ENCODE measurements around the gene LMTK3. TPM values are rescaled to one million over a fixed set of nuclear protein-coding genes. Genes with fewer than 3 reads are reported as not detected.
A peak's percentile ranks its signal among the peaks of the same experiment; 100 is the strongest.

LMTK3 gene
- total and polyA plus RNA-seq, 2 of the 13 experiments (the other 11 are each of a cell fraction or from before 2014, with no cell fraction given): 0.18 to 0.29 TPM

DNA sequence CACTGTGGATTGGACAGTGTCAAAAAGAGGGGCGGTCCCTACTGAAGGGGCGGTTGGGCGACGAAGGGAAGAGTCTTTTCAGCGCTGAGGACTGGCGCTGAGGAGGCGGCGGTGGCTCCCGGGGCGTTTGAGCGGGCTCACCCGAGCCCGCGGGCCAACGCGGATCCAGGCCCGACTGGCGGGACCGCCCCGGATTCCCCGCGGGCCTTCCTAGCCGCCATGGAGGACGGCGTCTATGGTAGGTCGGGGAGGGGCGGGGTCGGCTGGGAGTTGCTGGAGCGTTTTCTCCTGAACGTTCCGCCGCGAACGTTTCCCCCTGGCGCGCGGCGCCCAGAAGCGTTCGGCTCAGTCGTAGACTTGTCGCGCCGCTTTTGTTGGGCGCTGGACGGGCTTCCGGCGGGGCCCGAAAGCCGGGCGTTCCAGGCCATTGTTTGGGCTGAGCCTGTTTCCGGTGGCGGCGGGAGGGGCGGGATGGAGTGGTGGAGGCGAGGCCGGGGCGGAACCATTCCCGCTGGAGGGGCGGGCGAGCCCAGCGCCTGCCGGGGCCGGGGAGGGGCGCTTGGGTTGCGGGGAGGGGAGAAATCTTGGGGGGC, 42.2 kb downstream of the LMTK3 start, which contains the start of gene CYTH2 (continued):
- TF ChIP-seq, protein P1, sequence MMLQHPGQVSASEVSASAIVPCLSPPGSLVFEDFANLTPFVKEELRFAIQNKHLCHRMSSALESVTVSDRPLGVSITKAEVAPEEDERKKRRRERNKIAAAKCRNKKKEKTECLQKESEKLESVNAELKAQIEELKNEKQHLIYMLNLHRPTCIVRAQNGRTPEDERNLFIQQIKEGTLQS (CRISPR knock-in tag; IDR thresholded peaks at IDR 0.05): no peak
- TF ChIP-seq, protein P2, sequence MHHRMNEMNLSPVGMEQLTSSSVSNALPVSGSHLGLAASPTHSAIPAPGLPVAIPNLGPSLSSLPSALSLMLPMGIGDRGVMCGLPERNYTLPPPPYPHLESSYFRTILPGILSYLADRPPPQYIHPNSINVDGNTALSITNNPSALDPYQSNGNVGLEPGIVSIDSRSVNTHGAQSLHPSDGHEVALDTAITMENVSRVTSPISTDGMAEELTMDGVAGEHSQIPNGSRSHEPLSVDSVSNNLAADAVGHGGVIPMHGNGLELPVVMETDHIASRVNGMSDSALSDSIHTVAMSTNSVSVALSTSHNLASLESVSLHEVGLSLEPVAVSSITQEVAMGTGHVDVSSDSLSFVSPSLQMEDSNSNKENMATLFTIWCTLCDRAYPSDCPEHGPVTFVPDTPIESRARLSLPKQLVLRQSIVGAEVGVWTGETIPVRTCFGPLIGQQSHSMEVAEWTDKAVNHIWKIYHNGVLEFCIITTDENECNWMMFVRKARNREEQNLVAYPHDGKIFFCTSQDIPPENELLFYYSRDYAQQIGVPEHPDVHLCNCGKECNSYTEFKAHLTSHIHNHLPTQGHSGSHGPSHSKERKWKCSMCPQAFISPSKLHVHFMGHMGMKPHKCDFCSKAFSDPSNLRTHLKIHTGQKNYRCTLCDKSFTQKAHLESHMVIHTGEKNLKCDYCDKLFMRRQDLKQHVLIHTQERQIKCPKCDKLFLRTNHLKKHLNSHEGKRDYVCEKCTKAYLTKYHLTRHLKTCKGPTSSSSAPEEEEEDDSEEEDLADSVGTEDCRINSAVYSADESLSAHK (CRISPR knock-in tag; IDR thresholded peaks at IDR 0.05; ENCODE audit: borderline replicate concordance): no peak
- TF ChIP-seq EHMT2 (IDR thresholded peaks at IDR 0.05; ENCODE audit: borderline replicate concordance, low read depth, low read length) (no peak), ZFX (CRISPR knock-in tag; IDR thresholded peaks at IDR 0.05; ENCODE audit: low read depth) (peak; percentile 74), ZNF816 (CRISPR knock-in tag; IDR thresholded peaks at IDR 0.05; ENCODE audit: borderline replicate concordance) (no peak), MIER2 (CRISPR knock-in tag; IDR thresholded peaks at IDR 0.05) (no peak), KDM5A (IDR thresholded peaks at IDR 0.05; ENCODE audit: borderline replicate concordance, low read length) (peak; percentile 82), ZNF451 (CRISPR knock-in tag; IDR thresholded peaks at IDR 0.05) (no peak), SYNCRIP (IDR thresholded peaks at IDR 0.05; ENCODE audit: insufficient read depth, low read depth, low read length) (no peak), SKI (IDR thresholded peaks at IDR 0.05; ENCODE audit: partially characterized antibody) (no peak), HOXA7 (CRISPR knock-in tag; IDR thresholded peaks at IDR 0.05) (no peak), ZSCAN29 (CRISPR knock-in tag; conservative IDR thresholded peaks at IDR 0.05) (no peak), AGO1 (IDR thresholded peaks at IDR 0.05; ENCODE audit: low read depth, low read length, poor library complexity, severe bottlenecking) (peak; percentile 34), ZEB1 (IDR thresholded peaks at IDR 0.05; ENCODE audit: insufficient replicate concordance, low read depth) (no peak), CEBPG (CRISPR knock-in tag; IDR thresholded peaks at IDR 0.05) (no peak), PHF21A (CRISPR knock-in tag; IDR thresholded peaks at IDR 0.05) (0 out of 2 replicates have a peak, but pooled peaks have one; percentile 25), ATF7-NPFF (CRISPR knock-in tag; IDR thresholded peaks at IDR 0.05; ENCODE audit: low read depth) (no peak; the same call in 1 of the 2 replicates), ZSCAN30 (CRISPR knock-in tag; IDR thresholded peaks at IDR 0.05) (no peak), HOXA9 (CRISPR knock-in tag; IDR thresholded peaks at IDR 0.05; ENCODE audit: borderline replicate concordance) (no peak), ZNF510 (CRISPR knock-in tag; IDR thresholded peaks at IDR 0.05; ENCODE audit: low read depth) (no peak), CCDC6 (CRISPR knock-in tag; IDR thresholded peaks at IDR 0.05) (no peak)
- TF ChIP-seq, protein P3, sequence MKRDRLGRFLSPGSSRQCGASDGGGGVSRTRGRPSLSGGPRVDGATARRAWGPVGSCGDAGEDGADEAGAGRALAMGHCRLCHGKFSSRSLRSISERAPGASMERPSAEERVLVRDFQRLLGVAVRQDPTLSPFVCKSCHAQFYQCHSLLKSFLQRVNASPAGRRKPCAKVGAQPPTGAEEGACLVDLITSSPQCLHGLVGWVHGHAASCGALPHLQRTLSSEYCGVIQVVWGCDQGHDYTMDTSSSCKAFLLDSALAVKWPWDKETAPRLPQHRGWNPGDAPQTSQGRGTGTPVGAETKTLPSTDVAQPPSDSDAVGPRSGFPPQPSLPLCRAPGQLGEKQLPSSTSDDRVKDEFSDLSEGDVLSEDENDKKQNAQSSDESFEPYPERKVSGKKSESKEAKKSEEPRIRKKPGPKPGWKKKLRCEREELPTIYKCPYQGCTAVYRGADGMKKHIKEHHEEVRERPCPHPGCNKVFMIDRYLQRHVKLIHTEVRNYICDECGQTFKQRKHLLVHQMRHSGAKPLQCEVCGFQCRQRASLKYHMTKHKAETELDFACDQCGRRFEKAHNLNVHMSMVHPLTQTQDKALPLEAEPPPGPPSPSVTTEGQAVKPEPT (CRISPR knock-in tag; IDR thresholded peaks at IDR 0.05; ENCODE audit: low read depth): no peak
- TF ChIP-seq, protein P4, sequence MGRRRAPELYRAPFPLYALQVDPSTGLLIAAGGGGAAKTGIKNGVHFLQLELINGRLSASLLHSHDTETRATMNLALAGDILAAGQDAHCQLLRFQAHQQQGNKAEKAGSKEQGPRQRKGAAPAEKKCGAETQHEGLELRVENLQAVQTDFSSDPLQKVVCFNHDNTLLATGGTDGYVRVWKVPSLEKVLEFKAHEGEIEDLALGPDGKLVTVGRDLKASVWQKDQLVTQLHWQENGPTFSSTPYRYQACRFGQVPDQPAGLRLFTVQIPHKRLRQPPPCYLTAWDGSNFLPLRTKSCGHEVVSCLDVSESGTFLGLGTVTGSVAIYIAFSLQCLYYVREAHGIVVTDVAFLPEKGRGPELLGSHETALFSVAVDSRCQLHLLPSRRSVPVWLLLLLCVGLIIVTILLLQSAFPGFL (CRISPR knock-in tag; IDR thresholded peaks at IDR 0.05): no peak
- TF ChIP-seq, protein P5, sequence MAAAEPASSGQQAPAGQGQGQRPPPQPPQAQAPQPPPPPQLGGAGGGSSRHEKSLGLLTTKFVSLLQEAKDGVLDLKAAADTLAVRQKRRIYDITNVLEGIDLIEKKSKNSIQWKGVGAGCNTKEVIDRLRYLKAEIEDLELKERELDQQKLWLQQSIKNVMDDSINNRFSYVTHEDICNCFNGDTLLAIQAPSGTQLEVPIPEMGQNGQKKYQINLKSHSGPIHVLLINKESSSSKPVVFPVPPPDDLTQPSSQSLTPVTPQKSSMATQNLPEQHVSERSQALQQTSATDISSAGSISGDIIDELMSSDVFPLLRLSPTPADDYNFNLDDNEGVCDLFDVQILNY (CRISPR knock-in tag; conservative IDR thresholded peaks at IDR 0.05): no peak

Data from HepG2 (cell line).